ENCODE results near the gene ARMC8. TPM values are rescaled to one million over a fixed set of nuclear protein-coding genes. Genes with fewer than 3 reads are reported as not detected.

Gene ARMC8
- total and polyA plus RNA-seq, 4 donors, result 8.4 to 53.6 (median 22.8) TPM

GRCh38 chr3:138165061-138165460 lies 22.0 kb upstream of the ARMC8 start:
- TF ChIP-seq HNF4G (IDR thresholded peaks at IDR 0.05) (no peak), YY1 (IDR thresholded peaks at IDR 0.05) (no peak), SP1 (IDR thresholded peaks at IDR 0.05) (no peak)
- WGBS, result 96% methylated on average over 2 of the region's 2 CpGs
- no peak overlapping the region for H3K4me3 ChIP-seq (ENCODE audit: low read depth in 1 of 3, low read length in 3 of 3)
- no peaks in the 10 kb centered on the region for H3K27me3 ChIP-seq (ENCODE audit: control insufficient read depth in 4 of 4, insufficient read depth in 4 of 4, low read length in 3 of 4)
- no peak overlapping the region for H3K9ac ChIP-seq (ENCODE audit: low read depth in 1 of 2, low read length in 2 of 2)
- H3K27ac ChIP-seq (ENCODE audit: low read depth in 1 of 2, low read length in 2 of 2), result no peak overlapping the region
- peaks cover 8 to 46% (median 39%) of the 10 kb centered on the region in 4 donors for H3K36me3 ChIP-seq (ENCODE audit: control insufficient read depth in 4 of 4, insufficient read depth in 3 of 4, low read depth in 1 of 4, low read length in 3 of 4)
- DNase-seq (ENCODE audit: low spot score), result no peak
- no peaks in the 10 kb centered on the region for H3K4me1 ChIP-seq (ENCODE audit: control insufficient read depth in 4 of 4, insufficient read depth in 4 of 4, low read length in 3 of 4)
- no peaks in the 10 kb centered on the region for H3K9me3 ChIP-seq (ENCODE audit: control insufficient read depth in 4 of 4, low read length in 3 of 4)

GRCh38 chr3:138172625-138173024 lies 14.5 kb upstream of the ARMC8 start:
- DNase-seq (ENCODE audit: low spot score), result no peak
- Histone ChIP-seq H3K27ac (ENCODE audit: low read depth in 1 of 2, low read length in 2 of 2) (no peak overlapping the region), H3K4me1 (ENCODE audit: control insufficient read depth in 4 of 4, insufficient read depth in 4 of 4, low read length in 3 of 4) (peaks cover 4 to 14% (median 7%) of the 10 kb centered on the region in 4 donors), H3K36me3 (ENCODE audit: control insufficient read depth in 4 of 4, insufficient read depth in 3 of 4, low read depth in 1 of 4, low read length in 3 of 4) (peaks cover 0 to 9% (median 4%) of the 10 kb centered on the region in 4 donors), H3K9me3 (ENCODE audit: control insufficient read depth in 4 of 4, low read length in 3 of 4) (no peaks in the 10 kb centered on the region), H3K9ac (ENCODE audit: low read depth in 1 of 2, low read length in 2 of 2) (no peak overlapping the region), H3K27me3 (ENCODE audit: control insufficient read depth in 4 of 4, insufficient read depth in 4 of 4, low read length in 3 of 4) (no peaks in the 10 kb centered on the region), H3K4me3 (ENCODE audit: low read depth in 1 of 3, low read length in 3 of 3) (no peak overlapping the region)
- WGBS, result 76% methylated on average over 2 of the region's 2 CpGs
- TF ChIP-seq REST (IDR thresholded peaks at IDR 0.05), result no peak
- no peak for TF ChIP-seq FOXA1 (IDR thresholded peaks at IDR 0.05)
- no peak for TF ChIP-seq FOXA2 (IDR thresholded peaks at IDR 0.05)
- no peak for TF ChIP-seq NR2F2 (IDR thresholded peaks at IDR 0.05)
- no peak for TF ChIP-seq ATF3 (IDR thresholded peaks at IDR 0.05)
- TF ChIP-seq HNF4G (IDR thresholded peaks at IDR 0.05), result no peak
- TF ChIP-seq HNF4A (conservative IDR thresholded peaks at IDR 0.05), result no peak
- TF ChIP-seq EGR1 (IDR thresholded peaks at IDR 0.05; ENCODE audit: low read depth in 2 of 2), result no peak
- no peak for TF ChIP-seq YY1 (IDR thresholded peaks at IDR 0.05)
- no peak for TF ChIP-seq RAD21 (IDR thresholded peaks at IDR 0.05)
- TF ChIP-seq JUND (IDR thresholded peaks at IDR 0.05), result no peak
- TF ChIP-seq ZBTB33 (IDR thresholded peaks at IDR 0.05), result no peak
- TF ChIP-seq GABPA (IDR thresholded peaks at IDR 0.05 in 1 of 2, conservative IDR thresholded peaks at IDR 0.05 in 1 of 2), result no peak
- TF ChIP-seq RXRA (IDR thresholded peaks at IDR 0.05), result no peak
- TF ChIP-seq CTCF (IDR thresholded peaks at IDR 0.05; ENCODE audit: low read depth, low read length, missing input control), result no peak
- no peak for TF ChIP-seq MAX (IDR thresholded peaks at IDR 0.05)
- TF ChIP-seq SP1 (IDR thresholded peaks at IDR 0.05), result no peak
- no peak for TF ChIP-seq TAF1 (conservative IDR thresholded peaks at IDR 0.05)

All from liver (tissue), 9 donors.